Activated naive CD8-positive, alpha-beta T cell treated with anti-CD3 and anti-CD28 coated beads, Interleukin-2, amount 50 U/mL, for 16 hours (primary cell): ENCODE results near the gene GAMT.

Experiments
- DNase-seq: peaks from one replicate; pipeline ENCODE4 v3.0.0-alpha.2; 2020; ENCODE audit warnings: low read depth, low spot score

GAMT gene

DNA sequence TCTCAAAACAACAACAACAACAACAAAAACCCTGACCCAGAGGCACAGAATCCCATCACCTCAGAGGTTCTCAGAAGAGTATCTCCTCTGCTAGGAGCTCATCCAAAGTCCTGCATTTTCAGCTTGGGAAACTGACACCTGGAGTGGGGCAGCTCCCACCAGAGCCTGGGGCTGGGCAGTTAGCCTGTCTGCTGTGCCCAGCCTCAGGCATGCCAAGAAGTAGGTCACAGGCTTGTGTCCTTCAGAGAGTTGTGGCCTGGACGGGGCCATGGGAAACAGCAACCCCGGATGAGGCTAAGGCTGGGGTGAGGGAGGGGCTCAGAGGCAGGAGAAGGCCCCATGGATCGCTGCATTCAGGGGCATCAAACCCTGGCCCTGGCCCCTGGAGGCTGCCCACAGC, 15.5 kb downstream of the GAMT start:
- no peak for DNase-seq

DNA sequence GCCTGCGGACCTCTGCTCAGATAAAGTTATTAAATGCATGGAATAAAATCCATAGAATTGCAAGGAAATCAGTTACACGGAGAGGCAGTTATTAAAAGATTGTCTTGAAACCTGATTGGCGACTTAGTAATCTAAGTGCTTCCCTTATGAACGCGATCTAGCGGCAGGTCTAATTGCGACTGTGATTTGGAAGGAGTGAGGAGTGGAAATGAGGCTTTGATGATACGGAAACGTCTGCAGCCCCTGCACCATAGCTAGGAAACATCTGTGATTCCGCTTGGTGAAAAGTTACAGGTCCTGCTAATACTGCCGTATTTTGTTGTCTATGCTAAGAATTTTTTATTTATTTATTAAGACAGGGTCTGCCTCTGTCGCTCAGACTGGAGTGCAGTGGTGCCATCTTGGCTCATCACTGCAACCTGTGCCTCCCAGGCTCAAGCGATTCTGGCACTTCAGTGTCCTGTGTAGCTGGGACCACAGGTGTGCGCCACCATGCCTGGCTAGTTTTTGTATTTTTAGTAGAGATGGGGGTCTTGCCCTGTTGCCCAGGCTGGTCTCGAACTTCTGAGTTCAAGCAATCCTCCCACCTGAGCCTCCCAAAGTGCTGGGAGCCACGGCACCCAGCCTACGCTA, 16.7 kb downstream of the GAMT start:
- DNase-seq = no peak

- DNase-seq = no peak
These were observed 17.3 kb downstream of the GAMT start for GRCh38 chr19:1384085-1384462.

GRCh38 chr19:1383312-1384084, 17.8 kb downstream of the GAMT start, which contains the start of gene NDUFS7:
Gene NDUFS7, plus strand, starts transcription at chr19:1383907. Its CDS starts 20 bp downstream, at chr19:1383927.
- DNase-seq = peak; percentile 77

DNA sequence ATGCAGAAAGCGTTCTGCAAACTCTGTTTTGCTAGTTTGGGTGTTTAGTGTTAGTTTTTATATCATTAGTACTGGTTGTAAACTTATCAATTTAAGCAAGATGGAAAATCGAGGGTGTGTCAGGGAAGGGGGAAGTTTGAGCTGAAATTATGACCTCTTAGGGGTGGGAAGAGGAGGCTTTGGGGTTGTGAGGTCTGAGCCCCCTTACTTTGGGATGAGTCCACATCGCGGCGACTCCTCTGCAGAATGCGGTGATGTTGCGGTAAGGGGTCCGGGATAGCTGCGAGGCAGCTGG, 18.4 kb downstream of the GAMT start:
- DNase-seq = no peak

DNA sequence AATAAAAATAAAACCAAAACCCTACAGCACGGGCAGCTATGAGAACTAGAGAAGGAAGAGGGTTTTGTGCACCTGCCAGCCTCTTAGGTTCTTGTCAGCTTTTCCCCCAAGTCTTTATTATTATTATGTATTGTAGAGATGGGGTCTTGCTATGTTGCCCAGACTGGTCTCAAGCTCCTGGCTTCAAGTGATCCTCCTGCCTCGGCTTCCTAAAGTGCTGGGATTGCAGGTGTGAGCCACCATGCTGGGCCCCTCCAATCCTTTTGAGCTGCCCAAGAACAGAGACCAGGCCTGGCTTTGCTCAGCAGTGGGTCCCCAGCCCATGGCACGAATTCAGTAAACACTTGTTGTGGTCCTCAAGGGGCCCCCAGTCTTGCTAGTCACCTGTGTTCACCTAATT, 19.1 kb downstream of the GAMT start:
- no peak for DNase-seq

GRCh38 chr19:1379961-1380489, 21.3 kb downstream of the GAMT start:
- DNase-seq = no peak

GRCh38 chr19:1379126-1379905, 22.0 kb downstream of the GAMT start:
- no peak for DNase-seq

- no peak for DNase-seq
These were observed 23.2 kb downstream of the GAMT start for GRCh38 chr19:1377965-1378785.

- DNase-seq = no peak
These were observed 24.0 kb downstream of the GAMT start for GRCh38 chr19:1377176-1377964.

- DNase-seq = no peak
These were observed 24.9 kb downstream of the GAMT start for GRCh38 chr19:1376415-1376805.

- DNase-seq = no peak
These were observed 27.1 kb downstream of the GAMT start for GRCh38 chr19:1374250-1374577.

DNA sequence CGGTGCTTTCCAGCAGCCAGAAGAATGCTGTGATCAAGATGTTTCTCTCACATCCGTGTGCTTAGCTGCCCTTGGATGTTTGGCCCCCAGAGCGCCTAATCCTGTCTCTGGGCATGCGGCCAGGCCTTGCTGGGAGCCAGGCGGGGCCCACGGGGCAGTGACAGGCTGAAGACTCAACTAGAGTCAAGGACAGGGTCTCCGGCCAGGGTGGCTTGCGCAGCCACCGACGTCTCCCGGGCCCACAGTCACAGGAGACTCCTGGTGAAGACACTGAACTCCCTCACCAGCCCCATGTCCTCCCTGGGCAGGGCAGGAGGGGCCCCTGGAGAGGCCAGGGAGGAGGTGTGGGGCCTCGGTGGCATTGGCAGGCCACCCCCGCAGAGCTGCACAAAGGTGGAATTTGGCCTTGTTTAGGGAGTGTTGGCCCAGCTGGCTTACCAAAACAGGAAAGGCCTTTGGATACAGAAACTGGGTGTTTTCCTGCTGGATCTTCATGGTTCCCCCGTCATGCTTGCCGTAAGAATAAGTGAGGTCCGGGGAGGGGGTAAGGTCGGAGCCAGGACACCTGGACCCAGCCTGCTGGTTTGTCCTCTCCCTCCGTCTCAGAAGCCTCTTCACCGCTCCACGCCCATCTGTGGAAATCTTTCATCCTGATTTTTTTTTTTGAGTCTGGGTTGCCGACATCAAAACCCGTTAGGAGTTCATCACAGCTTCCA, 27.6 kb downstream of the GAMT start:
- DNase-seq = no peak

- DNase-seq = no peak
These were observed 28.3 kb downstream of the GAMT start for GRCh38 chr19:1373042-1373533.

GRCh38 chr19:1370579-1371361, 30.6 kb downstream of the GAMT start:
- DNase-seq = no peak

DNA sequence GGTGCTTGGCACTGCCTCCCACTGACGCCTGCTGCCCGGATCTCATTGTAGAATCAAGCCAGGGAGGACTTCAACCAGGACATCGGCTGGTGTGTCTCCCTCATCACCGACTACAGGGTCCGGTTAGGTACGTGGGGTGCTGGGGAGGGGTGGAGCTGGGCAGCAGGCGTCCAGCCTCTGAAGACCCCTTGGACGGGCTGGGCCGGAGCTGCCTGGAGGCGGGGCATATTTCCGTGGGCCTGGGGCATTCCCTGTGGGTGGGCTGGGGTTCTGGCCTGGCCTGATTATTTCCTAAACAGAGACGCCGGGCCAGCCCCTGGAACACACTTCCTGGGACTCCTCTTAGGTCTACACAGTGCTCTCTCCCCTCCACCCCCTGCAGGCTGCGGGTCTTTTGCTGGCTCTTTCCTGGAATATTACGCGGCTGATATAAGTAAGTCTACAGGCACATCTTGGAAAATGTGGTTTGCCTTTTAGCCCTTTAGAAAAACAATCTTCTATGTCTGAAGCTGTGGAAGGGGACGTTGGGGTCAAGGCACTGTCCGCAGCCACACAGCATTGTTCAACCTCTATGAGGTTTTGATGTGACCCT, 32.0 kb downstream of the GAMT start:
- DNase-seq = no peak

- DNase-seq = no peak
These were observed 34.2 kb downstream of the GAMT start for GRCh38 chr19:1366899-1367870.

DNA sequence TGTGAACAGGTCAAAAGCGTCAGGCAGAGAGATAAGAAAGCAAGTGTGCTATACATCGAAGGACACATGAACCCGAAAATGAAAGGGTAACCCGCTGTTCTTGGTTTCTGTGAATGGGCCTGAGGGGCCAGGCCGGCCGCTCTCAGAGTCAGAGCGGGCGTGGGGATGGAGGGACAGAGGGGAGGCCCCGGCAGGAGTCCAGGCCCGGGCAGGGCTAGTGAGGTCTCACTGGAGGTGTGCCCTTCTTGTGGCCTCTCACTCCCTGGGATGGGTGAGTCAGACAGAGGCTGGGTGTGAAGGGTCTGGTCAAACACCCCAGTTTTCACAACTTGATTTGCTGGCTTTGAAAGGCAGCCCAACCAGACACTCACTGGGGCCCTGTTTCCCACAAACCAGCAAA, 35.0 kb downstream of the GAMT start:
- DNase-seq = no peak
